Heart left ventricle (tissue), 16 donors: Measurements from ENCODE around the gene SLC28A3. TPM values are rescaled to one million over a fixed set of nuclear protein-coding genes. Genes with fewer than 3 reads are reported as not detected.

Experiments
- ATAC-seq, 4 donors: fragments of 200-7000 bp; cut with Tn5 transposase; one replicate each; pipeline ENCODE4 v1.9.1; 2020 to 2022; ENCODE audit warnings: moderate library complexity in 4 of 4, mild to moderate bottlenecking in 3 of 4, moderate number of reproducible peaks in 1 of 4
- DNase-seq, 5 donors: peaks; one replicate each; pipeline ENCODE4 v3.0.0-alpha.2; 2020
- H3K27ac ChIP-seq, 12 donors: fragments of 200-600 bp; sonication (generic) in 4 of 12; one replicate each; pipeline versions ENCODE4 v1.5.0 to v1.8.0; 2016 to 2022; ENCODE audit warnings: mild to moderate bottlenecking in 2 of 12
- H3K27me3 ChIP-seq, 9 donors: fragments of 200-600 bp; sonication (generic) in 2 of 9; one replicate each; pipeline versions ENCODE4 v1.5.1 to v1.8.0; 2016 to 2022; ENCODE audit warnings: mild to moderate bottlenecking in 3 of 9
- H3K36me3 ChIP-seq, 9 donors: fragments of 200-600 bp; sonication (generic) in 2 of 9; one replicate each; pipeline versions ENCODE4 v1.5.0 to v1.8.0; 2018 to 2022; ENCODE audit warnings: mild to moderate bottlenecking in 2 of 9
- H3K4me1 ChIP-seq, 12 donors: fragments of 200-600 bp; sonication (generic) in 4 of 12; one replicate each; pipeline versions ENCODE4 v1.5.0 to v1.8.0; 2016 to 2022; ENCODE audit warnings: mild to moderate bottlenecking in 3 of 12
- H3K4me3 ChIP-seq, 12 donors: fragments of 200-600 bp; sonication (generic) in 4 of 12; one replicate each; pipeline versions ENCODE4 v1.5.0 to v1.8.0; 2017 to 2022; ENCODE audit warnings: mild to moderate bottlenecking in 9 of 12, moderate library complexity in 4 of 12
- H3K9me3 ChIP-seq, 12 donors: fragments of 200-600 bp; sonication (generic) in 4 of 12; one replicate each; pipeline versions ENCODE4 v1.5.0 to v1.8.0; 2016 to 2022; ENCODE audit warnings: mild to moderate bottlenecking in 1 of 12
- CTCF ChIP-seq, 12 donors: fragments of 200-600 bp; sonication (generic) in 4 of 12; IDR thresholded peaks; one replicate each; pipeline versions ENCODE4 v1.5.0 to v1.8.0; 2018 to 2022; ENCODE audit warnings: antibody characterized with exemption in 12 of 12, mild to moderate bottlenecking in 5 of 12
- POLR2A ChIP-seq, 2 donors: fragments of 450-650 bp; IDR thresholded peaks; one replicate each; pipeline ENCODE4 v1.6.1; 2017; ENCODE audit warnings: antibody characterized with exemption in 2 of 2, mild to moderate bottlenecking in 2 of 2, moderate library complexity in 2 of 2
- WGBS, 4 donors: extraction: QIAGEN DNeasy Blood & Tissue Kit in 2 of 4; methylation state at CpG; one replicate each; pipeline versions ENCODE4 v1.1.5 to v1.1.7; 2013 to 2018; 5-methylcytosine and 5-hydroxymethylcytosine counted together
- intact Hi-C, 10 donors: fragments of 100-400 bp; cut with DNase I; formaldehyde crosslinking; loops; one replicate each; pipeline versions ENCODE4 v1.11.1 to v1.14.2; 2022
- polyA plus RNA-seq, 2 donors: library from polyadenylated mRNA; stranded (reverse); fragments of 200-250 nt; gene quantifications; one replicate each; pipeline ENCODE4 v1.2.3, GENCODE V29; 2013
- total RNA-seq, 9 donors: library from RNA; depleted of rRNA in 2 of 9; stranded (reverse); fragments of >200 nt in 2 of 9; fragmentation: NEBNext Ultra II Directional in 3 of 9; extraction: Animal tissue kit (Norgen Biotek cat#: 25700) in 3 of 9; gene quantifications; one replicate each; pipeline versions ENCODE4 v1.1.0 to v1.2.4, GENCODE V29; 2016 to 2023
- donor health status: ischemic (EF 13 %, LVEDD 7.1; RV severe dilation, severe dysfunction).
- donor health status: healthy with polysubstance abuse.
- donor health status: DM: no; HTN: yes; CAD: no.
- donor health status: DM: no; HTN: no; CAD: no.
- donor health status: ischemic (EF 25% LVEDD 6.9; RV normal size, moderate dysfunction).
- donor health status: ischemic (EF 25% LVEDD 5.7; RV mildly dilated, moderate dysfunction).
- donor health status: healthy.
- donor health status: DM: yes; HTN: yes; CAD: no.
- donor health status: ischemic (EF 35%, LVEDD 5.7; RV mildly dilated, moderate dysfunction).
- donor health status: nonischemic (EF 11% LVEDD 7.7; RV severe dilation, severe dysfunction).
- donor health status: DM: yes; HTN: yes; CAD: no.
- donor health status: PGD.
- donor health status: ischemic (EF 29% LVEDD 5.4; RV normal size, mild dysfunction).
- donor health status: nonischemic (EF 23%, LVEDD 6.1; RV moderate dilation, normal function).

Gene SLC28A3
- total and polyA plus RNA-seq, 11 donors = 0.04 to 5.7 (median 0.19) TPM; not detected in 1

DNA sequence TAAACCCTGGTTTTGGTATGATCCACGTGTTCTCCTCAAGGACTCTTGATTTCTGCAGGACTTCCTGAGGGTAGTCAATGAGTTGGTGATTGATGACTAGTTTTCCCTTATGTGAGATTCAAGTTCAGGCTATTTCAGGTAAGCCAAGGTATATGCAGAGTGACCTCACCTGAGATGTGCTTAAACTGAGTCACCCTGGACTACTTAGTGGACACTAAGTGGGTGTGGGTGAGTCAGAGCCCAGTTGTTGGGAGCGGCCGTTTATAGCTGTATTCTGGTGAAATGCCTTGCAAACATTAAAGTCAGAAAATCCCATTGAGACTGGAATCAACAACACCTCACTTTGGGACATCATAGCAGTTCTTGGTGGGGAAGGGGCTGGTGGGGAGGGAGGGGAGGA lies 62.9 kb downstream of the SLC28A3 start:
- 90 to 94% (median 93%) methylated on average over 3 of the region's 3 CpGs for WGBS, 4 donors
- intact Hi-C loops = no loop called here
- H3K27me3 ChIP-seq = peaks cover 0 to 12% (median 0%) of the 10 kb centered on the region in 9 donors
- TF ChIP-seq POLR2A (IDR thresholded peaks at IDR 0.05) (no peak), CTCF (IDR thresholded peaks at IDR 0.05) (no peak)
- no peak for DNase-seq
- no peak overlapping the region for H3K4me3 ChIP-seq
- no peak for ATAC-seq
- no peaks in the 10 kb centered on the region for H3K4me1 ChIP-seq
- H3K36me3 ChIP-seq = no peaks in the 10 kb centered on the region
- H3K9me3 ChIP-seq = no peaks in the 10 kb centered on the region
- no peak overlapping the region for H3K27ac ChIP-seq

GRCh38 chr9:84276741-84277140 lies 63.8 kb downstream of the SLC28A3 start:
- no peaks in the 10 kb centered on the region for H3K4me1 ChIP-seq
- ATAC-seq = no peak
- no peaks in the 10 kb centered on the region for H3K9me3 ChIP-seq
- 86 to 96% (median 93%) methylated on average over 3 of the region's 3 CpGs for WGBS, 4 donors
- H3K27ac ChIP-seq = no peak overlapping the region
- no peak for DNase-seq
- no peak overlapping the region for H3K4me3 ChIP-seq
- H3K27me3 ChIP-seq = peaks cover 0 to 12% (median 0%) of the 10 kb centered on the region in 9 donors
- H3K36me3 ChIP-seq = no peaks in the 10 kb centered on the region
- intact Hi-C loops = no loop called here
- no peak for TF ChIP-seq CTCF (IDR thresholded peaks at IDR 0.05)
- TF ChIP-seq POLR2A (IDR thresholded peaks at IDR 0.05) = no peak

DNA sequence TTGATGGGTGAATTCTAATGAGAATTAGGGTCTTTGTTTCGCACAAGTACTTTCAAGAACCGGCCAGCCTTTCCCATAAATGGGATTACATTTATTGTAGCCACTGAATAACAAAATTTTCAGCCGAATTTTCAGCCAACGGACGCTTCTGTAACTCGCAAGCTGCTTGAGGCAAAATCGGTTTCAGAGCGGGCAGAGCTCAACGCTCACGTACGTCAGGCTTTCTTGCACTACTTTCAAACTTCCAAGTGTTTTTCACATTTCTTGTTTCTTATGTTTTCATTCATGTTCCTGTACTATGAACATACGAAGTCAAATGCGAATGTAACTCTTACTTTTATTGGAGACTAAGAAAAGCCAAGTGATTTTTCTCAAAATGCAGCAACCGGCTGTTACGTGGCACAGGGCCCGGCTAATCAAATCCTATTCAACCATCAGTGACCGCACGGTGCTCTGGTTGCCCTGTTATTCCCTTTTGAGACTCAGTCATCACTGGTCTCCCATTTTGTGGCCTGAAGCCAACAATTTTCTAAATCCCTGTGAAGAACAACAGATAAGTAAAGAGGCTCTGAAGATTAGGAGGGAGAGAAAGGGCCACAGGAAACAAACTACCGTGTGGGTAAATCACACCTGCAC lies 68.5 kb downstream of the SLC28A3 start:
- no peak for DNase-seq
- ATAC-seq = peak in 1 of 4 donors; percentile 42
- Histone ChIP-seq H3K4me3 (peak overlapping the region in 9 of 12 donors; percentile 16 to 47 (median 30)), H3K9me3 (no peaks in the 10 kb centered on the region), H3K4me1 (peaks cover 0 to 10% (median 0%) of the 10 kb centered on the region in 12 donors), H3K36me3 (no peaks in the 10 kb centered on the region), H3K27me3 (peaks cover 0 to 12% (median 0%) of the 10 kb centered on the region in 9 donors), H3K27ac (no peak overlapping the region)
- WGBS, 4 donors = 65 to 77% (median 73%) methylated on average over 19 of the region's 19 CpGs
- TF ChIP-seq CTCF (IDR thresholded peaks at IDR 0.05) (no peak), POLR2A (IDR thresholded peaks at IDR 0.05) (no peak)
- intact Hi-C loops = no loop called here

GRCh38 chr9:84271531-84271900 lies 69.0 kb downstream of the SLC28A3 start:
- Histone ChIP-seq H3K27me3 (peaks cover 0 to 12% (median 0%) of the 10 kb centered on the region in 9 donors), H3K4me3 (peak overlapping the region in 9 of 12 donors; percentile 16 to 47 (median 30)), H3K36me3 (no peaks in the 10 kb centered on the region), H3K27ac (no peak overlapping the region), H3K9me3 (no peaks in the 10 kb centered on the region), H3K4me1 (peaks cover 0 to 10% (median 0%) of the 10 kb centered on the region in 12 donors)
- intact Hi-C loops = no loop called here
- DNase-seq = peak in 4 of 5 donors; percentile 19 to 54 (median 34)
- 19 to 43% (median 29%) methylated on average over 17 of the region's 17 CpGs for WGBS, 4 donors
- ATAC-seq = peak in 3 of 4 donors; percentile 65 to 93 (median 73)
- TF ChIP-seq POLR2A (IDR thresholded peaks at IDR 0.05) (no peak), CTCF (IDR thresholded peaks at IDR 0.05) (no peak)
